SK-N-SH treated with all-trans-retinoic acid at 6 μM for 48 hours (cell line): ENCODE measurements around the gene LSS.

Experiments
- ATAC-seq: fragments of 200-7000 bp; cut with Tn5 transposase; 3 replicates; pipeline ENCODE4 v1.9.1; 2020; ENCODE audit warnings: mild to moderate bottlenecking, moderate library complexity
- ARNTL ChIP-seq: fragments of 450-650 bp; formaldehyde crosslinking; IDR thresholded peaks from 2 replicates; pipeline ENCODE4 v1.5.0; 2020; ENCODE audit warnings: low read depth, mild to moderate bottlenecking, moderate library complexity, borderline replicate concordance
- BACH2 ChIP-seq: fragments of 250-450 bp; sonication (Bioruptor Pico); IDR thresholded peaks from 2 replicates; pipeline ENCODE4 v1.9.0; 2021; ENCODE audit warnings: mild to moderate bottlenecking, borderline replicate concordance
- CSDC2 ChIP-seq: fragments of 250-450 bp; sonication (Bioruptor Pico); IDR thresholded peaks from 2 replicates; pipeline ENCODE4 v1.5.0; 2020; ENCODE audit warnings: mild to moderate bottlenecking, moderate library complexity
- ISL1 ChIP-seq: fragments of 250-450 bp; sonication (Bioruptor Pico); IDR thresholded peaks from 2 replicates; pipeline ENCODE4 v2.1.2; 2022; ENCODE audit warnings: mild to moderate bottlenecking, moderate library complexity
- OSR1 ChIP-seq: fragments of 250-450 bp; sonication (Bioruptor Pico); IDR thresholded peaks from 2 replicates; pipeline ENCODE4 v1.8.0; 2022; ENCODE audit warnings: moderate library complexity, mild to moderate bottlenecking, inconsistent platforms
- SNAI2 ChIP-seq: fragments of 250-450 bp; sonication (Bioruptor Pico); IDR thresholded peaks from 2 replicates; pipeline ENCODE4 v1.5.0; 2020; ENCODE audit warnings: mild to moderate bottlenecking, moderate library complexity
- TCF4 ChIP-seq: fragments of 250-450 bp; sonication (Bioruptor Pico); IDR thresholded peaks from 2 replicates; pipeline ENCODE4 v1.8.0; 2021; ENCODE audit warnings: mild to moderate bottlenecking, moderate library complexity, borderline replicate concordance
- ZC3H10 ChIP-seq: fragments of 250-450 bp; sonication (Bioruptor Pico); IDR thresholded peaks from 2 replicates; pipeline ENCODE4 v1.5.1; 2021; ENCODE audit warnings: mild to moderate bottlenecking, moderate library complexity
- ZFP3 ChIP-seq: fragments of 250-450 bp; sonication (Bioruptor Pico); IDR thresholded peaks from 2 replicates; pipeline ENCODE4 v1.5.0; 2020; ENCODE audit warnings: mild to moderate bottlenecking, moderate library complexity
- ZNF70 ChIP-seq: fragments of 450-650 bp; formaldehyde crosslinking; IDR thresholded peaks from 2 replicates; pipeline ENCODE4 v1.5.0; 2020; ENCODE audit warnings: mild to moderate bottlenecking, moderate library complexity
- TF ChIP-seq, protein P1 (sequence below): fragments of 250-450 bp; sonication (Bioruptor Pico); IDR thresholded peaks from 2 replicates; pipeline ENCODE4 v1.5.0; 2020; ENCODE audit warnings: mild to moderate bottlenecking, moderate library complexity
- TF ChIP-seq, protein P2 (sequence below): fragments of 250-450 bp; sonication (Bioruptor Pico); IDR thresholded peaks from 2 replicates; pipeline ENCODE4 v1.5.1; 2021; ENCODE audit warnings: mild to moderate bottlenecking, moderate library complexity
- TF ChIP-seq, protein P3 (sequence below): fragments of 250-450 bp; sonication (Bioruptor Pico); IDR thresholded peaks from 2 replicates; pipeline ENCODE4 v1.8.0; 2021; ENCODE audit warnings: low read depth, mild to moderate bottlenecking, moderate library complexity, borderline replicate concordance
- TF ChIP-seq, protein P4 (sequence below): fragments of 250-450 bp; sonication (Bioruptor Pico); IDR thresholded peaks from 2 replicates; pipeline ENCODE4 v1.8.0; 2020; ENCODE audit warnings: mild to moderate bottlenecking, moderate library complexity, borderline replicate concordance
- TF ChIP-seq, protein P5 (sequence below): fragments of 250-450 bp; sonication (Bioruptor Pico); IDR thresholded peaks from 2 replicates; pipeline ENCODE4 v1.5.1; 2020; ENCODE audit warnings: low read depth, mild to moderate bottlenecking, moderate library complexity

Gene LSS

DNA sequence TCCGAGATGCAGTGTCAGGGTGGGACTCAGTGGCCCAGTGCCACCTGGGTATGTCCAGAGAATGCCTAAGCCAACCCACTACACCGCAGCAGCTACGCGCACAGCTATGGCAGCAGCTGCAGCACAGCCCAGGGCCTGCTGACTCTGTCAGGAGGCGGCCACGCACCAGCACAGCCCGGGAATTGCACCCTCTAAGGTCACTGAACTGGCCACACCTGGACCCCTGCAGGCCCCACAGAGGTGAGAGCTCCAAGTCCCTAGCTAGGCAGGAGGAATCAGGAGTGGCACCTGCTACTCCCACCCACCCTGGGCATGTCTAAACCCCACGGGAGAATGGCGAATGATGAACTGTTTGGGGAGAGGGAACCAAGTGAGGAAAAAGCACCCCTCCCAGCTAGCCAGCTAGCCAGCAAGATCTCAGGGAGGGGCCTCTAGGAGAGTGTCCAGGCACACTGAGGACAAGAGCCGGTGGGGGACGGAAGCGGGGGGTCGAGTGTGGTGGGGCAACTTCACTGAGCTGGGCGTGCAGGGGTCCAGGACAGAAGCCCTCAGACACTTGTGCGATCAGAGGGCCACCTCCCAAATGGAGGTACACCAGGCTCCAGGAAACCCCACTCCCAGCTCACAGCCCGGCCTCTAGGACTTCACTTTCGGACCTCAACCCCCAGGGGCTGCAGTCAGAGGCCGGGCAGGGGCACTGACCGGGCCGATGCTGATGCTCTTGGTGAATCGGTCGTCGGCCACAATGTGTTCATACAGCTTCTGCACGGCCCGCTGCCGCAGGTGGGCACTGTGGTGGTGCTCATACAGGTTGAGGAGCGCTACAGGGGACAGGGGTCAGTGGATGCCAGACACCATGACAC, 13.9 kb downstream of the LSS start:
- ATAC-seq, result no peak
- TF ChIP-seq ARNTL (no peak), ZNF70 (CRISPR knock-in tag) (no peak)

DNA sequence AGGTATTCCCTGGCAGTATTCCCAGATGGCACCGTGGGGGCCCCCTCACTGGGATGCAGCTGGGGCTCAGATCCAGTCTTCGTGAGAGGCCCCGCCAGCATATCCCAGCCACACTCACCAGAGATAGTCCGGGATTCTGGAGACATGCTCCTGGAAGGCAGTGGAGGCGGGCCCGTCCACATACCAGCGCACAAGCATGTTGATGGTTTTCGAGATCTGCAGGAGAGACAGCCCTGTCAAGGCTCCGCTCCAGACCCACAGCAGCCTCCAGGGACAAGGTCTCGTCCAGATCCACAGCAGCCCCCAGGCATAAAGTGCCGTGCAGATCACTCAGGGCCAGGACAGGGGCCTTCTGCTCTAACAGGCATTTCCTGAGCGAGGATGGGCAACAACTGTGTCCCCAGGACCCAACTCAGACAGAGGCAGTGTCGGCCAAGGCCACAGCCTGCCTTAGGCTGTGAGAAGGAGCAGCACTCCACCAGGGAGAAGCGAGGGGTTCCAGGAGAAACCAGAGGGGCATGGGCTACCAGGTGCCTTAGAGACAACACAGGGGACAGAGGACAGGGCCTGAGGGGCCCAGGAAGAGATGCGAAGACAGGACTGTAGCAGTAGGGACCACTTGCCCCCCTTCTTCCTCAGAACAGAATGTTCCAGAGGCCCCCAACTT, 14.8 kb downstream of the LSS start:
- ATAC-seq, result no peak; the same call in 2 of the 3 replicates
- TF ChIP-seq, protein P1, sequence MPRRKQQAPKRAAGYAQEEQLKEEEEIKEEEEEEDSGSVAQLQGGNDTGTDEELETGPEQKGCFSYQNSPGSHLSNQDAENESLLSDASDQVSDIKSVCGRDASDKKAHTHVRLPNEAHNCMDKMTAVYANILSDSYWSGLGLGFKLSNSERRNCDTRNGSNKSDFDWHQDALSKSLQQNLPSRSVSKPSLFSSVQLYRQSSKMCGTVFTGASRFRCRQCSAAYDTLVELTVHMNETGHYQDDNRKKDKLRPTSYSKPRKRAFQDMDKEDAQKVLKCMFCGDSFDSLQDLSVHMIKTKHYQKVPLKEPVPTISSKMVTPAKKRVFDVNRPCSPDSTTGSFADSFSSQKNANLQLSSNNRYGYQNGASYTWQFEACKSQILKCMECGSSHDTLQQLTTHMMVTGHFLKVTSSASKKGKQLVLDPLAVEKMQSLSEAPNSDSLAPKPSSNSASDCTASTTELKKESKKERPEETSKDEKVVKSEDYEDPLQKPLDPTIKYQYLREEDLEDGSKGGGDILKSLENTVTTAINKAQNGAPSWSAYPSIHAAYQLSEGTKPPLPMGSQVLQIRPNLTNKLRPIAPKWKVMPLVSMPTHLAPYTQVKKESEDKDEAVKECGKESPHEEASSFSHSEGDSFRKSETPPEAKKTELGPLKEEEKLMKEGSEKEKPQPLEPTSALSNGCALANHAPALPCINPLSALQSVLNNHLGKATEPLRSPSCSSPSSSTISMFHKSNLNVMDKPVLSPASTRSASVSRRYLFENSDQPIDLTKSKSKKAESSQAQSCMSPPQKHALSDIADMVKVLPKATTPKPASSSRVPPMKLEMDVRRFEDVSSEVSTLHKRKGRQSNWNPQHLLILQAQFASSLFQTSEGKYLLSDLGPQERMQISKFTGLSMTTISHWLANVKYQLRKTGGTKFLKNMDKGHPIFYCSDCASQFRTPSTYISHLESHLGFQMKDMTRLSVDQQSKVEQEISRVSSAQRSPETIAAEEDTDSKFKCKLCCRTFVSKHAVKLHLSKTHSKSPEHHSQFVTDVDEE, result no peak

DNA sequence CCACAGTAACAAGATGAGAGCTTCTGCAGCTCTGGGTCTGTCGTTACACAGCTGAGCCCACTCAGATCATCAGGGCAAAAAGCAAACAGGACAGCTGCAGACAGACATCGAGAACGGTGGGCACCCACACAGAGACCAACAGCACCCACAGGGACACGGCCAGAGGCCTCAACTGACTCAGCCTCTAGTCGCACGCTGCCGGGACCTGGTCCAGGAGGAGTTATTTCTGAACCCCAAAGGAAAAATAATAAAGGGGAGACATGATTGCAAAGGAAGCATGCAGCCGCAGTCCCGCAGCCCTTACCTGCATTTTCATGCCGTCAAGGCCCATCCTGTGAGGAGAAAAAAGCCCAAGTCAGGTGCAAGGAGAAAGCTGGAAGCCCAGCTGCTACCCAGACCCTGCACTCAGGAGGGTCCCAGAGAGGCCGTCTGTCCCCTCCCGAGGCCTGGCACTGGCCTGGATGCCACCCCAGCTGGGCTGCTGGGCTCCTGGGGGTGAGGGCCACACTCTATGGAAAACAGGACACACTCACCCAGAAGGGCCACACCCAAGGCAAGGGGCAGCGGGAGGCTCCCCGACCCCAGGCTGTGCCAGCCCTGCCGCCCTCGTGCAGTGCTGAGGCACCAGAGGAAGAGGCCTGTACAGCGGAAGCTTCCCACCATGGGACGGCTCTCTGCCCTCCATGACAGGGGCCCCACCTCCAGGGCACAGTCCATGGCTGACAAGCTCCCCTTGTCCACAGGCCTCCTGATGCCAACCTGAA, 15.7 kb downstream of the LSS start:
- ATAC-seq, result no peak
- TF ChIP-seq, protein P1, result no peak
- TF ChIP-seq, protein P2, sequence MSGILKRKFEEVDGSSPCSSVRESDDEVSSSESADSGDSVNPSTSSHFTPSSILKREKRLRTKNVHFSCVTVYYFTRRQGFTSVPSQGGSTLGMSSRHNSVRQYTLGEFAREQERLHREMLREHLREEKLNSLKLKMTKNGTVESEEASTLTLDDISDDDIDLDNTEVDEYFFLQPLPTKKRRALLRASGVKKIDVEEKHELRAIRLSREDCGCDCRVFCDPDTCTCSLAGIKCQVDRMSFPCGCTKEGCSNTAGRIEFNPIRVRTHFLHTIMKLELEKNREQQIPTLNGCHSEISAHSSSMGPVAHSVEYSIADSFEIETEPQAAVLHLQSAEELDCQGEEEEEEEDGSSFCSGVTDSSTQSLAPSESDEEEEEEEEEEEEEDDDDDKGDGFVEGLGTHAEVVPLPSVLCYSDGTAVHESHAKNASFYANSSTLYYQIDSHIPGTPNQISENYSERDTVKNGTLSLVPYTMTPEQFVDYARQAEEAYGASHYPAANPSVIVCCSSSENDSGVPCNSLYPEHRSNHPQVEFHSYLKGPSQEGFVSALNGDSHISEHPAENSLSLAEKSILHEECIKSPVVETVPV, result no peak
- TF ChIP-seq, protein P3, sequence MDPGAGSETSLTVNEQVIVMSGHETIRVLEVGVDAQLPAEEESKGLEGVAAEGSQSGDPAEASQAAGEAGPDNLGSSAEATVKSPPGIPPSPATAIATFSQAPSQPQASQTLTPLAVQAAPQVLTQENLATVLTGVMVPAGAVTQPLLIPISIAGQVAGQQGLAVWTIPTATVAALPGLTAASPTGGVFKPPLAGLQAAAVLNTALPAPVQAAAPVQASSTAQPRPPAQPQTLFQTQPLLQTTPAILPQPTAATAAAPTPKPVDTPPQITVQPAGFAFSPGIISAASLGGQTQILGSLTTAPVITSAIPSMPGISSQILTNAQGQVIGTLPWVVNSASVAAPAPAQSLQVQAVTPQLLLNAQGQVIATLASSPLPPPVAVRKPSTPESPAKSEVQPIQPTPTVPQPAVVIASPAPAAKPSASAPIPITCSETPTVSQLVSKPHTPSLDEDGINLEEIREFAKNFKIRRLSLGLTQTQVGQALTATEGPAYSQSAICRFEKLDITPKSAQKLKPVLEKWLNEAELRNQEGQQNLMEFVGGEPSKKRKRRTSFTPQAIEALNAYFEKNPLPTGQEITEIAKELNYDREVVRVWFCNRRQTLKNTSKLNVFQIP, result no peak
- TF ChIP-seq ZFP3 (CRISPR knock-in tag) (no peak), TCF4 (CRISPR knock-in tag) (no peak), CSDC2 (CRISPR knock-in tag) (no peak), BACH2 (CRISPR knock-in tag) (no peak), SNAI2 (CRISPR knock-in tag) (no peak), ISL1 (CRISPR knock-in tag) (no peak), OSR1 (CRISPR knock-in tag) (no peak), ZC3H10 (CRISPR knock-in tag) (no peak)
- TF ChIP-seq, protein P4, sequence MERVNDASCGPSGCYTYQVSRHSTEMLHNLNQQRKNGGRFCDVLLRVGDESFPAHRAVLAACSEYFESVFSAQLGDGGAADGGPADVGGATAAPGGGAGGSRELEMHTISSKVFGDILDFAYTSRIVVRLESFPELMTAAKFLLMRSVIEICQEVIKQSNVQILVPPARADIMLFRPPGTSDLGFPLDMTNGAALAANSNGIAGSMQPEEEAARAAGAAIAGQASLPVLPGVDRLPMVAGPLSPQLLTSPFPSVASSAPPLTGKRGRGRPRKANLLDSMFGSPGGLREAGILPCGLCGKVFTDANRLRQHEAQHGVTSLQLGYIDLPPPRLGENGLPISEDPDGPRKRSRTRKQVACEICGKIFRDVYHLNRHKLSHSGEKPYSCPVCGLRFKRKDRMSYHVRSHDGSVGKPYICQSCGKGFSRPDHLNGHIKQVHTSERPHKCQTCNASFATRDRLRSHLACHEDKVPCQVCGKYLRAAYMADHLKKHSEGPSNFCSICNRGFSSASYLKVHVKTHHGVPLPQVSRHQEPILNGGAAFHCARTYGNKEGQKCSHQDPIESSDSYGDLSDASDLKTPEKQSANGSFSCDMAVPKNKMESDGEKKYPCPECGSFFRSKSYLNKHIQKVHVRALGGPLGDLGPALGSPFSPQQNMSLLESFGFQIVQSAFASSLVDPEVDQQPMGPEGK, result no peak
- TF ChIP-seq, protein P5, sequence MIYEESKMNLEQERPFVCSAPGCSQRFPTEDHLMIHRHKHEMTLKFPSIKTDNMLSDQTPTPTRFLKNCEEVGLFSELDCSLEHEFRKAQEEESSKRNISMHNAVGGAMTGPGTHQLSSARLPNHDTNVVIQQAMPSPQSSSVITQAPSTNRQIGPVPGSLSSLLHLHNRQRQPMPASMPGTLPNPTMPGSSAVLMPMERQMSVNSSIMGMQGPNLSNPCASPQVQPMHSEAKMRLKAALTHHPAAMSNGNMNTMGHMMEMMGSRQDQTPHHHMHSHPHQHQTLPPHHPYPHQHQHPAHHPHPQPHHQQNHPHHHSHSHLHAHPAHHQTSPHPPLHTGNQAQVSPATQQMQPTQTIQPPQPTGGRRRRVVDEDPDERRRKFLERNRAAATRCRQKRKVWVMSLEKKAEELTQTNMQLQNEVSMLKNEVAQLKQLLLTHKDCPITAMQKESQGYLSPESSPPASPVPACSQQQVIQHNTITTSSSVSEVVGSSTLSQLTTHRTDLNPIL (CRISPR knock-in tag), result no peak
